Thoracic aorta (tissue), 2 donors: ENCODE results near the gene ANO8. TPM values are rescaled to one million over a fixed set of nuclear protein-coding genes. Genes with fewer than 3 reads are reported as not detected.
A peak's percentile ranks its signal among the peaks of the same experiment; 100 is the strongest.

ENCODE experiments used
- ATAC-seq: fragments of 150-250 bp; one replicate; pipeline ENCODE4 v1.8.0; 2017; ENCODE audit warnings: low read depth; ENCODE audit not compliant: insufficient number of reproducible peaks, low FRiP score
- DNase-seq: peaks from one replicate; pipeline ENCODE4 v3.0.0-alpha.2; 2020; ENCODE audit warnings: low spot score
- H3K27ac ChIP-seq, 2 donors: fragments of 200-600 bp; sonication (generic); 1 replicate in 1 of 2; 2 replicates in 1 of 2; pipeline ENCODE4 v1.5.1; 2016; ENCODE audit warnings: mild to moderate bottlenecking in 2 of 2, moderate library complexity in 2 of 2
- H3K27me3 ChIP-seq: fragments of 200-600 bp; sonication (generic); replicated peaks from 2 replicates; pipeline ENCODE4 v1.6.0; 2016; ENCODE audit warnings: mild to moderate bottlenecking; ENCODE audit not compliant: insufficient read depth
- H3K36me3 ChIP-seq: fragments of 200-600 bp; sonication (generic); one replicate; pipeline ENCODE4 v1.5.1; 2016
- H3K4me1 ChIP-seq, 2 donors: fragments of 200-600 bp; sonication (generic); 1 replicate in 1 of 2; 2 replicates in 1 of 2; pipeline versions ENCODE4 v1.5.1 to v1.6.0; 2016; ENCODE audit warnings: low read depth in 2 of 2, mild to moderate bottlenecking in 1 of 2; ENCODE audit not compliant: control insufficient read depth in 1 of 2
- H3K4me3 ChIP-seq: fragments of 200-600 bp; sonication (generic); 2 replicates; pipeline ENCODE4 v1.5.1; 2016; ENCODE audit warnings: mild to moderate bottlenecking
- H3K9me3 ChIP-seq: fragments of 200-600 bp; sonication (generic); 2 replicates; pipeline ENCODE4 v1.5.1; 2016
- total RNA-seq, 2 donors: library from RNA; depleted of rRNA; stranded (reverse); fragments of >200 nt; gene quantifications; one replicate each; pipeline versions ENCODE4 v1.1.0 to v1.2.3, GENCODE V29; 2016
- TF ChIP-seq, protein P1 (sequence below): fragments of 200-600 bp; sonication (generic); IDR thresholded peaks from one replicate; pipeline ENCODE4 v1.5.1; 2019; ENCODE audit warnings: antibody characterized with exemption

The ANO8 gene
- total RNA-seq, 2 donors from 2014 or later: 9.5 to 13.4 TPM

DNA sequence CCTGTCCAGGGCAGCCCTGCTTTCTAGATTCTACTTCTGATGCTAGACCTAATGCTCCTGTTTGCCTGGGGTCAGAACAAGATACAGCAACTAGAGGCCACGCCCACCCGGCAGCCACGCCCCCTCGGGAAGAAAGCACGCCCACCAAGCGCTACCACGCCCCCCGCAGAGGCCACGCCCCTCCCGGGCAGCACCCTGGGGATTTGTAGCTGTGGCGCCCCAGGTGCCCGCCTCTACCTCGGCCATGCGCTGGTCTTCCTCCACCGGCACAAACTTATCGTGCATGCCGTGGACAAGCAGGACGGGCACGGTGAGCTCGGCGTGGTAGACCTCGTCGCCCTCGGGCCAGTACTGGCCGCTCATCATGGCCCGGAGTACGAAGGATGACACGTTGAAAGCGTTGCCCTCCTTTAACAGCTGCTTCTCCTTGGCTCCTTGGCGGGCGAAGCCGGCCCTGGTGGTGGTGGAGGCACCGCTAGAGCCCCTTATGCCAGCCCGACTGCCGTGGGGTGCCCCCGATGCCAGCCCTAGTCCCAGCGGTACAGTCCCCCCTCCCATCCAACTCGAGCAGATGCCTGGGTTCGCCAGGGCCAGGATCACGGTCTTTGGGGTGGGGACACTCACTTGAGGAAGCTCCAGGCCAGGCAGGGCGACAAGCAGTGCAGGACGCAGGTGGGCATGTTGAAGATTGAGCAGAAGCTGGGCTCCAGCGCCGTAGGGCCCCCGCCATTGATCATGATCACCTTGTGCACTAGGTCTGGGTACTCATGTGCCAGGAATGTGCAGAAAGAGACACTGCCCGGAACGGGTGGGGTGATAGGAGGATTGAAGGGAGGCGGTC is 40.4 kb downstream of the ANO8 start:
- Histone ChIP-seq H3K4me1 (peaks cover 0 to 5% of the 10 kb centered on the region in 2 donors), H3K27ac (no peak overlapping the region), H3K27me3 (no peaks in the 10 kb centered on the region), H3K36me3 (no peaks in the 10 kb centered on the region), H3K9me3 (no peaks in the 10 kb centered on the region), H3K4me3 (no peak overlapping the region)
- DNase-seq (no peak), ATAC-seq (no peak)
- TF ChIP-seq, protein P1, sequence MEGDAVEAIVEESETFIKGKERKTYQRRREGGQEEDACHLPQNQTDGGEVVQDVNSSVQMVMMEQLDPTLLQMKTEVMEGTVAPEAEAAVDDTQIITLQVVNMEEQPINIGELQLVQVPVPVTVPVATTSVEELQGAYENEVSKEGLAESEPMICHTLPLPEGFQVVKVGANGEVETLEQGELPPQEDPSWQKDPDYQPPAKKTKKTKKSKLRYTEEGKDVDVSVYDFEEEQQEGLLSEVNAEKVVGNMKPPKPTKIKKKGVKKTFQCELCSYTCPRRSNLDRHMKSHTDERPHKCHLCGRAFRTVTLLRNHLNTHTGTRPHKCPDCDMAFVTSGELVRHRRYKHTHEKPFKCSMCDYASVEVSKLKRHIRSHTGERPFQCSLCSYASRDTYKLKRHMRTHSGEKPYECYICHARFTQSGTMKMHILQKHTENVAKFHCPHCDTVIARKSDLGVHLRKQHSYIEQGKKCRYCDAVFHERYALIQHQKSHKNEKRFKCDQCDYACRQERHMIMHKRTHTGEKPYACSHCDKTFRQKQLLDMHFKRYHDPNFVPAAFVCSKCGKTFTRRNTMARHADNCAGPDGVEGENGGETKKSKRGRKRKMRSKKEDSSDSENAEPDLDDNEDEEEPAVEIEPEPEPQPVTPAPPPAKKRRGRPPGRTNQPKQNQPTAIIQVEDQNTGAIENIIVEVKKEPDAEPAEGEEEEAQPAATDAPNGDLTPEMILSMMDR: no peak

DNA sequence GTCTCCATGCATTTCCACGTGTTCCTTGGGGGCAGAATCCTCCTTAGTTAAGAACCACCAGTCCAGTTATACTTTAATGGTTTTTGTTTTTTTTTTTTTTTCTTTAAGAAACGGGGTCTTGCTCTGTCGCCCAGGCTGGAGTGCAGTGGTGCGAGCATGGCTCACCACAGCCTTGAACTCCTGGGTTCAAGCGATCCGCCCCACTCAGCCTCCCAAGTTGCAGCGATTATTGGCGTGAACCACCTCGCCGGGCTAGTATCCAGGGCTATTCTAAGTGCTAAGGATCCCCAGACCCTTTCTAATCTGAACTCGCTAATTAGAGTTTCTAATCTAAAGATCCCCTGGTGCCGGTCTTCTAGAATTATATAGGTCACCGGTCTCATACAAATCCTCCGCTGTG is 41.0 kb downstream of the ANO8 start:
- TF ChIP-seq, protein P1: no peak
- Histone ChIP-seq H3K4me1 (peaks cover 0 to 5% of the 10 kb centered on the region in 2 donors), H3K36me3 (no peaks in the 10 kb centered on the region), H3K27ac (no peak overlapping the region), H3K9me3 (no peaks in the 10 kb centered on the region), H3K4me3 (no peak overlapping the region), H3K27me3 (no peaks in the 10 kb centered on the region)
- DNase-seq (no peak), ATAC-seq (no peak)

DNA sequence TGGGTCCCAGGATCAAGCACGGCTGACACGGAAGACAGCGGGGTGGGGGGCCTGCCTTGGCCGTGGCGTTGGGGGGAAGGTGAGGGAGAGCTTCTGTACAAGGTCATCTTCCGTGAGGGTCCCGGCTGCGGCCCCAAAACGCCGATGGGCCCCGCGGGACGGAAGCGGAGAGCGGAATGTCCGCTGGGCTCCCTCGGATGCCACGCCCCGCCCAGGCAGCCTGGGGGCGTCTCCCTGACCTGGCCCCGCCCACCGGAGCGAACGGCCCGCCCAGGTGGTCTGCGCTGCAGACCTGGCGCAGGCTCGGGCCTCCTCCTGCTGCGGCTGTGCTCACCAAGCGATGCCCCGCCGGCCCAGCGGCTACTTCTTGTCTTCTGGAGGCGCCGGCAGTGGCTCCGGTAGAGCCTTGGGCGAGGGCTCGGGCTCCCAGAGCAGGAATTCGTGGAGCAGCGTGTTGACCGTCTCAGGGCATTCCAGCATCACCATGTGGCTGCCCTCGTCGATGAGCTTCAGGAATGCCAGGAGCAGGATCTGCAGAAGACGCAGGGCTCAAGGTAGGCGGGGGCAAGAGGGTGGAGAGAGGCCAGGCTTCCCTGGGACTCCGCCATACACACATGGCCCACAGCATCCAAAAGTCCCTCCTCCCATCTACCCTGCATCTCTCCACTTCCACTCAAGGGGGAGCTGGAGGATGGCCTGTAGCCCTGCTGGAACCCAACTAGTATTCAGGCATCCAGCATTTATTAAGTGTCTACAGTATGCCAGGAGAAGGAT is 42.2 kb downstream of the ANO8 start:
- Histone ChIP-seq H3K9me3 (no peaks in the 10 kb centered on the region), H3K27me3 (no peaks in the 10 kb centered on the region), H3K27ac (peak overlapping the region; percentile 51 to 59), H3K4me1 (peaks cover 0 to 5% of the 10 kb centered on the region in 2 donors), H3K36me3 (no peaks in the 10 kb centered on the region), H3K4me3 (peak overlapping the region; percentile 82)
- ATAC-seq (peak; percentile 72), DNase-seq (no peak)
- TF ChIP-seq, protein P1: peak; percentile 56

DNA sequence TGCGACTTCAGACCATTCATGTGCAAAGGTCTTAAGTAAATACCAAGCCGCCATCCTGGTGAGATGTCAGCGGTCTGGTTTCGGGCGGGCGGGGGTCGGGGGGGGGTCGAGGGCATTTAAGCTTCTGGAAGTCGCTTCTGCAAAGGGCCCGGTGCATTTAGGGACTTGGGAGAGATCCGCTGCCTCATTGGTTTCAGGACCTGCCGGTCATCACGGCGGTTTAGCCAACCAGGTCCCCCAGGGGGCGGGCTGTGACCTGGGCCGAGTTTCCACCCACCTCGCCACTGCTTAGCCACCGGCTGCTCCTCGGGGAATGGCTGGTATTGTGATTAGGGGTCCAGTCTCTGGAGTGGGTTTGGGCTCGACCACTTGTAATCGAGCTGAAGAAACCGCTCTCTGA is 45.2 kb downstream of the ANO8 start:
- Histone ChIP-seq H3K27me3 (no peaks in the 10 kb centered on the region), H3K9me3 (no peaks in the 10 kb centered on the region), H3K27ac (no peak overlapping the region), H3K4me3 (no peak overlapping the region), H3K4me1 (peaks cover 0 to 5% of the 10 kb centered on the region in 2 donors), H3K36me3 (no peaks in the 10 kb centered on the region)
- DNase-seq (no peak), ATAC-seq (no peak)
- TF ChIP-seq, protein P1: no peak

DNA sequence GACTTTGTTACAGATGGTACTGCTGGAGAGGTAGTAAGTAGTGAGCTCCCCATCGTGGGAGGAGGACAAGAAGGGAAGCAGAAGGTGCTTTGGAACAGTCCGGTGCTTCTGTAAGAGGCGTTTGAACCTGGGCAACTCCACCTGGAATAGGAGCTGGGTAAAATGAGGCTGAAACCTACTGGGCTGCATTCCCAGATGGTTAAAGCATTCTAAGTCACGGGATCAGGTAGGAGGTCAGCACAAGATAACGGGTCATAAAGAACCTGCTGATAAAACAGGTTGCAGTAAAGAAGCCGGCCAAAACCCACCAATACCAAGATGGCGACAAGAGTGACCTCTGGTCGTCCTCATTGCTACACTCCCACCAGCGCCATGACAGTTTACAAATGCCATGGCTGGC is 47.9 kb downstream of the ANO8 start:
- Histone ChIP-seq H3K4me1 (peaks cover 7 to 10% of the 10 kb centered on the region in 2 donors), H3K4me3 (no peak overlapping the region), H3K27me3 (no peaks in the 10 kb centered on the region), H3K27ac (no peak overlapping the region), H3K36me3 (no peaks in the 10 kb centered on the region), H3K9me3 (no peaks in the 10 kb centered on the region)
- DNase-seq (no peak), ATAC-seq (no peak)
- TF ChIP-seq, protein P1: no peak
